Endothelial cell (in vitro differentiated cells): Measurements from ENCODE around the gene CUL7. TPM values are rescaled to one million over a fixed set of nuclear protein-coding genes. Genes with fewer than 3 reads are reported as not detected.

Experiments
- DNase-seq: peaks from one replicate; pipeline ENCODE4 v3.0.0; 2021; ENCODE audit warnings: low spot score
- H3K27ac Mint-ChIP-seq: one replicate; pipeline ENCODE4 v1.8.0; 2021; ENCODE audit warnings: mixed read lengths, inconsistent platforms; ENCODE audit not compliant: unreplicated experiment
- H3K27me3 Mint-ChIP-seq: one replicate; pipeline ENCODE4 v1.8.0; 2021; ENCODE audit warnings: mild to moderate bottlenecking, moderate library complexity, mixed read lengths, inconsistent platforms; ENCODE audit not compliant: unreplicated experiment
- H3K36me3 Mint-ChIP-seq: one replicate; pipeline ENCODE4 v1.8.0; 2021; ENCODE audit warnings: mild to moderate bottlenecking, low read depth, mixed read lengths, inconsistent platforms; ENCODE audit not compliant: unreplicated experiment
- H3K4me1 Mint-ChIP-seq: one replicate; pipeline ENCODE4 v1.8.0; 2021; ENCODE audit warnings: mild to moderate bottlenecking, mixed read lengths, inconsistent platforms; ENCODE audit not compliant: unreplicated experiment
- H3K4me3 Mint-ChIP-seq: one replicate; pipeline ENCODE4 v1.8.0; 2021; ENCODE audit warnings: mild to moderate bottlenecking, mixed read lengths, inconsistent platforms; ENCODE audit not compliant: unreplicated experiment
- H3K9me3 Mint-ChIP-seq: one replicate; pipeline ENCODE4 v1.8.0; 2021; ENCODE audit warnings: mixed read lengths, inconsistent platforms; ENCODE audit not compliant: unreplicated experiment
- CTCF ChIP-seq: fragments of 200-600 bp; sonication (generic); IDR thresholded peaks from one replicate; pipeline ENCODE4 v1.5.0; 2021; ENCODE audit warnings: antibody characterized with exemption; ENCODE audit not compliant: unreplicated experiment
- total RNA-seq: library from RNA; stranded (reverse); fragmentation: NEBNext Ultra II Directional; extraction: Animal tissue kit (Norgen Biotek cat#: 25700); gene quantifications from one replicate; pipeline ENCODE4 v1.2.1, GENCODE V29; 2021; ENCODE audit not compliant: unreplicated experiment

Gene CUL7
- total RNA-seq, 1 donor from 2014 or later: 42.2 TPM

- no peaks in the 10 kb centered on the region for H3K9me3 Mint-ChIP-seq
- TF ChIP-seq CTCF: no peak
- H3K4me3 Mint-ChIP-seq: peak overlapping the region; percentile 99
- peaks cover 7% of the 10 kb centered on the region for H3K27me3 Mint-ChIP-seq
- peaks cover 33% of the 10 kb centered on the region for H3K36me3 Mint-ChIP-seq
- no peak for DNase-seq
- H3K4me1 Mint-ChIP-seq: peaks cover 29% of the 10 kb centered on the region
- peak overlapping the region; percentile 96 for H3K27ac Mint-ChIP-seq
These were observed 6.5 kb upstream of the CUL7 start for GRCh38 chr6:43060034-43060754.

- H3K9me3 Mint-ChIP-seq: no peaks in the 10 kb centered on the region
- H3K36me3 Mint-ChIP-seq: peaks cover 28% of the 10 kb centered on the region
- peak within 1 kb of the TSS; percentile 96 for H3K27ac Mint-ChIP-seq
- peaks cover 7% of the 10 kb centered on the region for H3K27me3 Mint-ChIP-seq
- peaks cover 29% of the 10 kb centered on the region for H3K4me1 Mint-ChIP-seq
- DNase-seq: peak; percentile 94
- H3K4me3 Mint-ChIP-seq: peak within 1 kb of the TSS; percentile 99
- TF ChIP-seq CTCF: no peak
These were observed 5.8 kb upstream of the CUL7 start, which contains the start of the genes KLC4 and MRPL2 for GRCh38 chr6:43059168-43060033. KLC4 (plus strand) TSS chr6:43059631; CDS start chr6:43061336, 1,705 bp downstream. MRPL2 (minus strand) TSS chr6:43059434; CDS start chr6:43059381, 53 bp downstream.

- peaks cover 27% of the 10 kb centered on the region for H3K36me3 Mint-ChIP-seq
These were observed 4.9 kb upstream of the CUL7 start for GRCh38 chr6:43058531-43058930.

GRCh38 chr6:43055966-43056365 lies 2.3 kb upstream of the CUL7 start:
- no peak for TF ChIP-seq CTCF
- Mint-ChIP-seq H3K4me1 (peaks cover 51% of the 10 kb centered on the region), H3K27me3 (peaks cover 20% of the 10 kb centered on the region), H3K4me3 (no peak overlapping the region), H3K36me3 (peaks cover 26% of the 10 kb centered on the region), H3K27ac (no peak overlapping the region), H3K9me3 (no peaks in the 10 kb centered on the region)
- no peak for DNase-seq

More at GRCh38 chr6:43058531-43058930, 4.9 kb upstream of the CUL7 start:
- peak overlapping the region; percentile 54 for H3K27ac Mint-ChIP-seq
- no peak for TF ChIP-seq CTCF
- H3K4me1 Mint-ChIP-seq: peaks cover 33% of the 10 kb centered on the region
- no peaks in the 10 kb centered on the region for H3K9me3 Mint-ChIP-seq
- H3K4me3 Mint-ChIP-seq: peak overlapping the region; percentile 99
- peaks cover 11% of the 10 kb centered on the region for H3K27me3 Mint-ChIP-seq
- DNase-seq: no peak
